GM18498 (cell line): ENCODE data around the gene ITGB5.

Source experiments
- ATAC-seq: cut with Tn5 transposase; IDR thresholded peaks from one replicate; pipeline ENCODE4 v1.9.1; 2021; ENCODE audit warnings: mild to moderate bottlenecking, moderate library complexity; ENCODE audit not compliant: unreplicated experiment

The ITGB5 gene

GRCh38 chr3:124862006-124862405 is 25.2 kb downstream of the ITGB5 start:
- no peak for ATAC-seq

- no peak for ATAC-seq
Measured at GRCh38 chr3:124861041-124861440, 26.1 kb downstream of the ITGB5 start.

- ATAC-seq: no peak
Measured at GRCh38 chr3:124860599-124860998, 26.6 kb downstream of the ITGB5 start.

GRCh38 chr3:124859025-124859424 is 28.1 kb downstream of the ITGB5 start:
- no peak for ATAC-seq

GRCh38 chr3:124858275-124858674 is 28.9 kb downstream of the ITGB5 start:
- no peak for ATAC-seq

- ATAC-seq: no peak
Measured at GRCh38 chr3:124856677-124857076, 30.5 kb downstream of the ITGB5 start.

GRCh38 chr3:124854009-124854408 is 33.2 kb downstream of the ITGB5 start:
- ATAC-seq: no peak

- no peak for ATAC-seq
Measured at GRCh38 chr3:124853446-124853845, 33.7 kb downstream of the ITGB5 start.

- no peak for ATAC-seq
Measured at GRCh38 chr3:124851905-124852304, 35.3 kb downstream of the ITGB5 start.

GRCh38 chr3:124851136-124851535 is 36.0 kb downstream of the ITGB5 start:
- ATAC-seq: no peak

- no peak for ATAC-seq
Measured at GRCh38 chr3:124850633-124851032, 36.5 kb downstream of the ITGB5 start.

GRCh38 chr3:124850212-124850611 is 37.0 kb downstream of the ITGB5 start:
- ATAC-seq: no peak

- no peak for ATAC-seq
Measured at GRCh38 chr3:124848300-124848699, 38.9 kb downstream of the ITGB5 start.

- no peak for ATAC-seq
Measured at GRCh38 chr3:124847863-124848262, 39.3 kb downstream of the ITGB5 start.

- ATAC-seq: no peak
Measured at GRCh38 chr3:124847051-124847450, 40.1 kb downstream of the ITGB5 start.

GRCh38 chr3:124846189-124846588 is 41.0 kb downstream of the ITGB5 start:
- ATAC-seq: no peak

GRCh38 chr3:124845406-124845805 is 41.8 kb downstream of the ITGB5 start:
- no peak for ATAC-seq

- no peak for ATAC-seq
Measured at GRCh38 chr3:124843506-124844177, 43.5 kb downstream of the ITGB5 start.

- no peak for ATAC-seq
Measured at GRCh38 chr3:124843047-124843446, 44.1 kb downstream of the ITGB5 start.

- ATAC-seq: no peak
Measured at GRCh38 chr3:124841517-124841916, 45.6 kb downstream of the ITGB5 start.

- no peak for ATAC-seq
Measured at GRCh38 chr3:124840331-124840730, 46.8 kb downstream of the ITGB5 start.

- no peak for ATAC-seq
Measured at GRCh38 chr3:124839896-124840295, 47.3 kb downstream of the ITGB5 start.

GRCh38 chr3:124838963-124839362 is 48.2 kb downstream of the ITGB5 start:
- ATAC-seq: no peak
